CD4-positive, alpha-beta T cell treated with Interleukin-2 at 100 ng/mL for 4 hours (primary cell): ENCODE measurements around the gene EYS.
"Not testable (repeated sequence)": the region's sequence is repeated elsewhere in the genome, so short reads cannot be mapped to it uniquely, and the experiment has no call there.

Experiments used
- DNase-seq: peaks from one replicate; pipeline ENCODE4 v3.0.0-alpha.2; 2020; ENCODE audit warnings: low spot score

The EYS gene

GRCh38 chr6:63789699-63790098, 1917.3 kb downstream of the EYS start:
- DNase-seq = no peak

- no peak for DNase-seq
These were observed 1918.5 kb downstream of the EYS start for GRCh38 chr6:63788569-63788968.

- no peak for DNase-seq
These were observed 1920.0 kb downstream of the EYS start for GRCh38 chr6:63787021-63787420.

- no peak for DNase-seq
These were observed 1922.0 kb downstream of the EYS start for GRCh38 chr6:63785006-63785405.

- DNase-seq = no peak
These were observed 1923.9 kb downstream of the EYS start for GRCh38 chr6:63783096-63783495.

GRCh38 chr6:63774961-63775360, 1932.1 kb downstream of the EYS start:
- DNase-seq = no peak

GRCh38 chr6:63773200-63773599, 1933.8 kb downstream of the EYS start:
- no peak for DNase-seq

- no peak for DNase-seq
These were observed 1941.2 kb downstream of the EYS start for GRCh38 chr6:63765828-63766227.

- peak; percentile 73 for DNase-seq
These were observed 1942.6 kb downstream of the EYS start for GRCh38 chr6:63764318-63764916.

GRCh38 chr6:63760199-63760598, 1946.8 kb downstream of the EYS start:
- no peak for DNase-seq

- DNase-seq = no peak
These were observed 1947.4 kb downstream of the EYS start for GRCh38 chr6:63759605-63760105.

- no peak for DNase-seq
These were observed 1949.2 kb downstream of the EYS start for GRCh38 chr6:63757826-63758225.

GRCh38 chr6:63757275-63757674, 1949.8 kb downstream of the EYS start:
- not testable (repeated sequence) for DNase-seq

GRCh38 chr6:63750400-63750799, 1956.6 kb downstream of the EYS start:
- no peak for DNase-seq

GRCh38 chr6:63745784-63746183, 1961.2 kb downstream of the EYS start:
- no peak for DNase-seq

- no peak for DNase-seq
These were observed 1962.2 kb downstream of the EYS start for GRCh38 chr6:63744810-63745209.

GRCh38 chr6:63743691-63744090, 1963.3 kb downstream of the EYS start:
- DNase-seq = no peak

- no peak for DNase-seq
These were observed 1965.0 kb downstream of the EYS start for GRCh38 chr6:63742060-63742459.

- no peak for DNase-seq
These were observed 1966.3 kb downstream of the EYS start for GRCh38 chr6:63740709-63741108.

GRCh38 chr6:63739094-63739687, 1967.8 kb downstream of the EYS start:
- DNase-seq = no peak

- DNase-seq = not testable (repeated sequence)
These were observed 1968.8 kb downstream of the EYS start for GRCh38 chr6:63738190-63738589.

GRCh38 chr6:63734923-63735322, 1972.1 kb downstream of the EYS start:
- DNase-seq = no peak

GRCh38 chr6:63732336-63732735, 1974.7 kb downstream of the EYS start:
- no peak for DNase-seq

GRCh38 chr6:63731930-63732329, 1975.1 kb downstream of the EYS start:
- no peak for DNase-seq
